AG04450 (cell line): Measurements from ENCODE around the gene PLSCR3. TPM values are rescaled to one million over a fixed set of nuclear protein-coding genes. Genes with fewer than 3 reads are reported as not detected.

ENCODE experiments used
- CTCF ChIA-PET: fragments of 300-600, 350-600 bp; formaldehyde crosslinking; extraction: SDS; loops from one replicate; lab custom pipeline; 2022; ENCODE audit warnings: antibody characterized with exemption, inconsistent platforms; lab: Charles Lee
- POLR2A ChIA-PET: fragments of 350-600 bp; formaldehyde crosslinking; extraction: SDS; loops from one replicate; lab custom pipeline; 2021; ENCODE audit warnings: antibody characterized with exemption, inconsistent platforms; lab: Yijun Ruan, JAX
- DNase-seq: peaks from one replicate; pipeline ENCODE4 v3.0.0-alpha.2; 2011; ENCODE audit warnings: low read depth, low spot score
- H3K27ac ChIP-seq: one replicate; pipeline ENCODE4 v1.5.1; 2012; ENCODE audit warnings: low read depth, low read length, control low read depth
- H3K27me3 ChIP-seq: one replicate; pipeline ENCODE4 v1.6.0; 2012; ENCODE audit warnings: low read length; ENCODE audit not compliant: control insufficient read depth, insufficient read depth
- H3K4me3 ChIP-seq: 2 replicates; pipeline ENCODE4 v1.5.1; 2011; ENCODE audit warnings: mild to moderate bottlenecking, low read depth, low read length, control low read depth
- H3K9me3 ChIP-seq: 2 replicates; pipeline ENCODE4 v1.5.1; 2012; ENCODE audit warnings: low read length; ENCODE audit not compliant: control insufficient read depth, insufficient read depth
- CTCF ChIP-seq: IDR thresholded peaks from 2 replicates; pipeline ENCODE4 v1.5.1; 2011; ENCODE audit warnings: low read depth, low read length, control low read depth, inconsistent platforms
- polyA plus RNA-seq: library from polyadenylated mRNA; depleted of rRNA; stranded (reverse); fragments of >200 nt; gene quantifications from 2 replicates; pipeline ENCODE4 v1.2.3, GENCODE V29; 2011

PLSCR3 gene
- polyA plus RNA-seq, 1 experiment: 35.2 TPM

DNA sequence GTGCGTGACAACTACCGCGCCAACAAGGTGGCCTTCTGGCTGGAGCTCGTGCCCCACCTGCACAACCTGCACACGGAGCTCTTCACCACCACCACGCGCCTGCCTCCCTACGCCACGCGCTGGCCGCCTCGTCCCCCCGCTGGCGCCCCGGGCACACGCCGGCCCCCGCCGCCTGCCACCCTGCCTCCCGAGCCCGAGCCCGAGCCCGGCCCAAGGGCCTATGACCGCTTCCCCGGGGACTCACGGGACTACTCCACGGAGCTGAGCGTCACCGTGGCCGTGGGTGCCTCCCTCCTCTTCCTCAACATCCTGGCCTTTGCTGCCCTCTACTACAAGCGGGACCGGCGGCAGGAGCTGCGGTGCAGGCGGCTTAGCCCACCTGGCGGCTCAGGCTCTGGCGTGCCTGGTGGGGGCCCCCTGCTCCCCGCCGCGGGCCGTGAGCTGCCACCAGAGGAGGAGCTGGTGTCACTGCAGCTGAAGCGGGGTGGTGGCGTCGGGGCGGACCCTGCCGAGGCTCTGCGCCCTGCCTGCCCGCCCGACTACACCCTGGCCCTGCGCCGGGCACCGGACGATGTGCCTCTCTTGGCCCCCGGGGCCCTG lies 22.8 kb upstream of the PLSCR3 start:
- peaks cover 15% of the 10 kb centered on the region; the same call in 1 of the 2 replicates for H3K9me3 ChIP-seq
- CTCF ChIA-PET: no interaction called here
- POLR2A ChIA-PET: no interaction called here
- no peak for TF ChIP-seq CTCF
- H3K4me3 ChIP-seq: no peak overlapping the region
- no peak for DNase-seq
- no peaks in the 10 kb centered on the region for H3K27me3 ChIP-seq
- no peak overlapping the region for H3K27ac ChIP-seq

- H3K4me3 ChIP-seq: no peak overlapping the region
- no peak overlapping the region for H3K27ac ChIP-seq
- ChIA-PET POLR2A (no interaction called here), CTCF (no interaction called here)
- no peaks in the 10 kb centered on the region for H3K27me3 ChIP-seq
- peaks cover 14% of the 10 kb centered on the region; the same call in 1 of the 2 replicates for H3K9me3 ChIP-seq
- TF ChIP-seq CTCF: no peak
- no peak for DNase-seq
These were observed 22.0 kb upstream of the PLSCR3 start for GRCh38 chr17:7416323-7416722.

GRCh38 chr17:7415784-7416183 lies 21.5 kb upstream of the PLSCR3 start:
- POLR2A ChIA-PET: no interaction called here
- DNase-seq: no peak
- no peak for TF ChIP-seq CTCF

DNA sequence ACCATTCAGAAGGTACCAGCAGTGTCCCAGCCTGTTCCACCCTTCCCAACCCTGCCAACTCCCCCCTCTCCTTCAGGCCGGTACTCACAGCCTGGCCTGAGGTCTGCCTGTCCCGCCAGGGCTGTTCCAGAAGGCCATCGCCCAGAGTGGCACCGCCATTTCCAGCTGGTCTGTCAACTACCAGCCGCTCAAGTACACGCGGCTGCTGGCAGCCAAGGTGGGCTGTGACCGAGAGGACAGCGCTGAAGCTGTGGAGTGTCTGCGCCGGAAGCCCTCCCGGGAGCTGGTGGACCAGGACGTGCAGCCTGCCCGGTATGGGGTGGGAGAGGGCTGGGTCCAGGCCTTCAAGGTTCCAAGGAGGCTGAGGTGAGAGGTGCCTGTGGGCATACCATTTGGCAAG lies 20.5 kb upstream of the PLSCR3 start:
- POLR2A ChIA-PET: no interaction called here
- Histone ChIP-seq H3K27ac (no peak overlapping the region), H3K9me3 (no peaks in the 10 kb centered on the region; the same call in 1 of the 2 replicates), H3K4me3 (no peak overlapping the region), H3K27me3 (no peaks in the 10 kb centered on the region)
- no peak for DNase-seq
- CTCF ChIA-PET: interaction anchor here (0.8 kb wide), 1 partner anchor 7 kb away, joined by 3 read pairs; no protein-coding TSS in a partner anchor
- no peak for TF ChIP-seq CTCF

More at GRCh38 chr17:7415784-7416183, 21.5 kb upstream of the PLSCR3 start:
- Histone ChIP-seq H3K27me3 (no peaks in the 10 kb centered on the region), H3K27ac (no peak overlapping the region), H3K4me3 (no peak overlapping the region), H3K9me3 (peaks cover 9% of the 10 kb centered on the region; the same call in 1 of the 2 replicates)
- CTCF ChIA-PET: no interaction called here

DNA sequence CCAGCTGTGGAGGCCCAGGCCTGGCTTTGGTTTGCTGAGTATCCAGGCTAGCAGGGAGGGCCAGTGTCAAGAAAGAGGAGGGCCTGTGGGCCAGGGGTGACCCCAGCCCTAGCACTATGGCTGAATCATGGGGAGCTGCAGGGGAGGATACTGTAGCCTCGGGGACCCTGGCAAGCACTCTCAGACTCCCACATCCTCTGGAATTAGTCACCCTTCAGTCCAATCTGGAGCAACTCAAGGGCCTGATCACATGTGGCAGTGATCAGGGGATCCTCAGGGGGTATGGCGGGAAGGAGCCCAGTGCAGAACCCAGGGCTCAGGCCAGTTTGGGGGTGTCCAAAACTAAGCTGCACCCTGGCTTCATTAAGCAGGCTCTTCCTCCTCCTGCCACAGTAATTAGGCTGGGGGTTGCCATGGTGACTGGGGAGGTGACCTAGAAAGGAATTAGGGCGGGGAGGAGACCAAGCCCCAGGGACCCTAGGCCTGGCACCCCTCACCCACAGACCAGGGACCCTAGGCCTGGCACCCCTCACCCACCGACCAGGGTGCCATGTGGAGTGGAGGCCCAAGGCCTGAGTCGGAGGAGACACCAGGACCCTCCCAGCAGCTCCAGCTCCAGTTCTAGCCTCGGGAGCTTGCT lies 19.1 kb upstream of the PLSCR3 start:
- Histone ChIP-seq H3K27ac (no peak overlapping the region), H3K9me3 (no peaks in the 10 kb centered on the region; the same call in 1 of the 2 replicates), H3K27me3 (no peaks in the 10 kb centered on the region), H3K4me3 (no peak overlapping the region)
- DNase-seq: no peak
- ChIA-PET POLR2A (interaction anchor here (1.4 kb wide), 1 partner anchor 10 kb away, joined by 3 read pairs; the partner anchor contains the start of gene TMEM256), CTCF (no interaction called here)
- no peak for TF ChIP-seq CTCF
